Central memory CD8-positive, alpha-beta T cell (primary cell): ENCODE measurements around the gene MTFP1.
A peak's percentile ranks its signal among the peaks of the same experiment; 100 is the strongest.
"Not testable (repeated sequence)": the region's sequence is repeated elsewhere in the genome, so short reads cannot be mapped to it uniquely, and the experiment has no call there.

Experiments used
- ATAC-seq: fragments of 150-1000 bp; cut with Tn5 transposase; replicated peaks from 2 replicates; pipeline ENCODE4 v1.10.0; 2022; ENCODE audit warnings: mild to moderate bottlenecking, moderate FRiP score, moderate number of reproducible peaks; ENCODE audit not compliant: poor library complexity, severe bottlenecking; ENCODE audit errors: extremely low read depth
- DNase-seq, 2 donors: peaks; one replicate each; pipeline ENCODE4 v3.0.0; 2021; ENCODE audit warnings: low spot score in 2 of 2
- H3K27ac Mint-ChIP-seq: one replicate; pipeline ENCODE4 v1.8.0; 2022; ENCODE audit warnings: low read depth, mild to moderate bottlenecking, moderate library complexity, mixed read lengths
- H3K27me3 Mint-ChIP-seq: one replicate; pipeline ENCODE4 v1.8.0; 2022; ENCODE audit warnings: mixed read lengths
- H3K36me3 Mint-ChIP-seq: one replicate; pipeline ENCODE4 v1.8.0; 2022; ENCODE audit warnings: mild to moderate bottlenecking, moderate library complexity, mixed read lengths; ENCODE audit not compliant: insufficient read depth
- H3K4me1 Mint-ChIP-seq: one replicate; pipeline ENCODE4 v1.8.0; 2022; ENCODE audit warnings: mixed read lengths
- H3K4me3 Mint-ChIP-seq: one replicate; pipeline ENCODE4 v1.8.0; 2022; ENCODE audit warnings: mild to moderate bottlenecking, moderate library complexity, mixed read lengths
- H3K9me3 Mint-ChIP-seq: one replicate; pipeline ENCODE4 v1.8.0; 2022; ENCODE audit warnings: mixed read lengths

Gene MTFP1

DNA sequence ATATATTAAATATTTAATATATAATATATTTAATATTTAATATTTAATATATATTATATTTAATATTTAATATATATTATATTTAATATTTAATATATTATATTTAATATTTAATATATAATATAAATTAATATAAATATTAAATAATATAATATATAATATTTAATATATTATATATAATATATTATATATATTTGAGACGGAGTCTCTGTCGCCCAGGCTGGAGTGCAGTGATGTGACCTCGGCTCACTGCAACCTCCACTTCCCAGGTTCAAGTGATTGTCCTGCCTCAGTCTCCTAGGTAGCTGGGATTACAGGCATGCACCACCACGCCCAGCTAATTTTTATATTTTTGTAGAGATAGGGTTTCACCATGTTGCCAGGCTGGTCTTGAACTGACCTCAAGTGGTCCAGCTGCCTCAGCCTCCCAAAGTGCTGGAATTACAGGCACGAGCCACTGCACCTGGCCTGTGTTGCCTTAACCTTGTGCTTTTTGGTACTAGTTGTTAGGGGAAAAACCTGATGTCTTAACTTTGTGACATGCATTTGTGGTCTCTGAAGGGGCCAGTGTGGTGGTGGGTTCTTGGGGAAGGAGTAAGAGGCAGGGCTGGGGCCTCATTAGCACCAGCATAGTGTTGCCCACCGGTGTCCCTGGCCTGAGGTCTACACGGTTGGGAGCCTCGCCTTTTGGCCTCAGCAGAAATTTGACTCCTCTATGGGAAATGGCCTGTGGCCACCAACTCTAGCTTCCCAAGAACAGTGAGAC lies 29.7 kb downstream of the MTFP1 start:
- Mint-ChIP-seq H3K27ac (no peak overlapping the region), H3K9me3 (no peaks in the 10 kb centered on the region), H3K4me3 (no peak overlapping the region), H3K27me3 (peaks cover 64% of the 10 kb centered on the region), H3K36me3 (no peaks in the 10 kb centered on the region), H3K4me1 (no peaks in the 10 kb centered on the region)
- ATAC-seq (no peak), DNase-seq (no peak)

- Mint-ChIP-seq H3K27ac (no peak overlapping the region), H3K36me3 (no peaks in the 10 kb centered on the region), H3K4me1 (no peaks in the 10 kb centered on the region), H3K27me3 (peaks cover 52% of the 10 kb centered on the region), H3K9me3 (no peaks in the 10 kb centered on the region), H3K4me3 (no peak overlapping the region)
- DNase-seq (no peak), ATAC-seq (no peak)
Observed at GRCh38 chr22:30457981-30458380, 32.4 kb downstream of the MTFP1 start.

GRCh38 chr22:30459181-30460052 lies 33.8 kb downstream of the MTFP1 start:
- no peak overlapping the region for H3K27ac Mint-ChIP-seq
- H3K36me3 Mint-ChIP-seq: no peaks in the 10 kb centered on the region
- ATAC-seq: peak; percentile 46
- H3K9me3 Mint-ChIP-seq: no peaks in the 10 kb centered on the region
- H3K27me3 Mint-ChIP-seq: peaks cover 46% of the 10 kb centered on the region
- no peaks in the 10 kb centered on the region for H3K4me1 Mint-ChIP-seq
- DNase-seq: no peak
- H3K4me3 Mint-ChIP-seq: no peak overlapping the region

DNA sequence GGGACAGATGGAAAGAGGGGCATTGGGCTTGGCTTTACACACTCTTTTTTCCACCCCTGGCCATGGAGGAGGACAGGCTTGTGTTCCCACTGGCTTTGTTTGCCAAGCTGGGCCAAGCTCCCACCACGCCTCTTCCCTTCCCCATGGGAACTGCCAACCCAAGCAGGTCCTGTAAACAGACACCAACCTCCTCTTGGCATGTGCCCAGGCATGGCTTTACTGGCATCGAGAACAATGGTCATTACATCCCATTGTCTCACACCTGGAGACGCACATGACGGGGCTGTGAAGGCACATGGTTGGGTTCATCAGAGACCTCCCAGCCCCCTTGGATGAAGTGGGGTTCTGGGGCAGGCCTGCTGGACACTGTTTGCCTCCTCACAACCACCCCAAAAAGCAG lies 34.6 kb downstream of the MTFP1 start:
- Mint-ChIP-seq H3K27me3 (peaks cover 53% of the 10 kb centered on the region), H3K9me3 (no peaks in the 10 kb centered on the region), H3K4me1 (no peaks in the 10 kb centered on the region), H3K36me3 (no peaks in the 10 kb centered on the region), H3K4me3 (no peak overlapping the region), H3K27ac (no peak overlapping the region)
- no peak for DNase-seq
- no peak for ATAC-seq

- not testable (repeated sequence) for H3K9me3 Mint-ChIP-seq, DNase-seq, H3K4me1 Mint-ChIP-seq, ATAC-seq, H3K36me3 Mint-ChIP-seq, H3K27ac Mint-ChIP-seq, H3K4me3 Mint-ChIP-seq
- H3K27me3 Mint-ChIP-seq: peaks cover 56% of the 10 kb centered on the region
Observed at GRCh38 chr22:30460555-30460954, 35.0 kb downstream of the MTFP1 start.

GRCh38 chr22:30469165-30469564 lies 43.6 kb downstream of the MTFP1 start:
- H3K9me3 Mint-ChIP-seq: peaks cover 5% of the 10 kb centered on the region

DNA sequence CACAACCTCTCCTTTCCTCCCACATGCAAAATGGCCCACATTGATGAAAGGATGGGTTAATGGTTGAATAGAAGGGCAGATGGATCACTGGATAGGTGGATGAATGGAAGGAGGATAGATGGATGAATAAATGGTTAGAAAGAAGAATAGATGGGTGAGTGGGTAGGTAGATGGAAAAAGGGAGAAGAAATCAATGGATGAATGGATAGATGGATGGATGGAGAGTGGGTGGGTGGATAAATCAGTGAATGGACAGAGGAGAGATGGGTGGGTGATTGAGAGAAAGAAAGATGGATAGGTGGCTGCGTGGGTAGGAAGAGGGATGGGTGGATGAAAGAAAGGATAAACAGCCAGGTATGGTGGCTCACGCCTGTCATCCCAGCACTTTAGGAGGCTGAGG lies 45.1 kb downstream of the MTFP1 start:
- Mint-ChIP-seq H3K27me3 (peaks cover 43% of the 10 kb centered on the region), H3K4me1 (peaks cover 16% of the 10 kb centered on the region), H3K36me3 (no peaks in the 10 kb centered on the region), H3K4me3 (no peak overlapping the region), H3K9me3 (peaks cover 2% of the 10 kb centered on the region), H3K27ac (no peak overlapping the region)
- DNase-seq: no peak
- no peak for ATAC-seq

More at GRCh38 chr22:30469165-30469564, 43.6 kb downstream of the MTFP1 start:
- no peak overlapping the region for H3K27ac Mint-ChIP-seq
- H3K4me1 Mint-ChIP-seq: peaks cover 11% of the 10 kb centered on the region
- no peak overlapping the region for H3K4me3 Mint-ChIP-seq
- H3K27me3 Mint-ChIP-seq: peaks cover 57% of the 10 kb centered on the region
- H3K36me3 Mint-ChIP-seq: no peaks in the 10 kb centered on the region
- no peak for ATAC-seq
- DNase-seq: no peak

GRCh38 chr22:30471616-30472318 lies 46.2 kb downstream of the MTFP1 start, which contains the start of gene SEC14L3:
TSS of gene SEC14L3 (minus strand) at chr22:30472017. CDS start at chr22:30471958, 59 bp downstream.
- DNase-seq (no peak), ATAC-seq (no peak)
- Mint-ChIP-seq H3K36me3 (peaks cover 2% of the 10 kb centered on the region), H3K4me3 (no peak within 1 kb of the TSS), H3K27me3 (peaks cover 40% of the 10 kb centered on the region), H3K9me3 (no peaks in the 10 kb centered on the region), H3K4me1 (peaks cover 16% of the 10 kb centered on the region), H3K27ac (peak within 1 kb of the TSS; percentile 64)

DNA sequence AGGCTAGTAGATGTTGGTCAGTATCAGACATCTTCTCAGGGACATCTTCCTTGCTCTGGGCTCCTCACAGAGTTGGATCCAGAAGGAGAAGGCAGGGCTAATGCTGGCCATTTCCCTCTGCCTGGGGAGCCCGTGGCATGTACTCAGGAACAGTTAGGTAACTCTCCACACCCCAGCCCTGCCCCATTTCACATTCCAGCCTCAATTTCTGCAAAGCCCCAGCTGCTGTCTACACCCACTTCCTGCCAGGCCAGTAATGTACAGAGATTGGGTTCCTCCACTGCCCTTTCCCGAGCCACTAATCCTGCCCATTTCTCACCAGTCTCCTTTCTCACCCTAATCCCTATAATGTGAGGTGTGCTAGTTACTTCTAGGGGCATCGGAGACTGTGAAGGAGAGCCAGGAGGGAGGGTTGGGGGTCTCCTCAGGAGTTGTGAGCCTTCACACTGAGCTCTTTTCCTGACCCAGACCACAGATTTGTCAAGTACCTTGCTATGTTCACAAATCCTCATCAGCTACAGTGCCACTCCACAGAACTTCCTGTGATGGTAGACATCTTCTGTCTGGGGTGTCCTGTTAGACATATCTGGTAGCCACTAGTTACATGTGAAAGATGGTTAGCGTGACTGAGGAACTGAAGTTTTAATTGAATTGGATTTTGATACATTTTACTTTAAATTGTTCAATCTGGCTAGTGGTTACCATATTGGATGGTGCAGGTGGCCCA lies 47.6 kb downstream of the MTFP1 start:
- Mint-ChIP-seq H3K27ac (peak overlapping the region; percentile 64), H3K36me3 (peaks cover 2% of the 10 kb centered on the region), H3K27me3 (peaks cover 37% of the 10 kb centered on the region), H3K4me3 (no peak overlapping the region), H3K9me3 (no peaks in the 10 kb centered on the region), H3K4me1 (peaks cover 16% of the 10 kb centered on the region)
- DNase-seq (peak in 1 of 2 donors; percentile 14), ATAC-seq (peak; percentile 89)

DNA sequence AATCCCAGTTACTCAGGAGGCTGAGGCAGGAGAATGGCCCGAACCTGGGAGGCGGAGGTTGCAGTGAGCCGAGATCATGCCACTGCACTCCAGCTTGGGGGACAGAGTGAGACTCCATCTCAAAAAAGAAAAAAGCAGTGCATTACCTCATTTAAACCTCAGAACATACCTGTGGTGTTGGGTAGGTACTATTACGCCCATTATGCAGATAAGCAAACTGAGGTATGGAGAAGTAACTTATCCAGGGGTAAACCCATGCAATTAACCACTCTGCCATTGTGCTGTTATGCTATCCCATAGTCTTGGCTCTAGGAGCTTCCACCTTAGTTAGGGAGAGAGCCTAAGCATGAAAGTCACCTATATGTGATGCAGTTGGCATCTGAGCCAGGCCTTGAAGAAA lies 48.6 kb downstream of the MTFP1 start:
- no peaks in the 10 kb centered on the region for H3K9me3 Mint-ChIP-seq
- peaks cover 31% of the 10 kb centered on the region for H3K27me3 Mint-ChIP-seq
- ATAC-seq (no peak), DNase-seq (no peak)
- H3K36me3 Mint-ChIP-seq: peaks cover 2% of the 10 kb centered on the region
- no peak overlapping the region for H3K4me3 Mint-ChIP-seq
- peaks cover 16% of the 10 kb centered on the region for H3K4me1 Mint-ChIP-seq
- H3K27ac Mint-ChIP-seq: no peak overlapping the region

- peaks cover 2% of the 10 kb centered on the region for H3K36me3 Mint-ChIP-seq
- no peaks in the 10 kb centered on the region for H3K9me3 Mint-ChIP-seq
- peaks cover 16% of the 10 kb centered on the region for H3K4me1 Mint-ChIP-seq
- H3K4me3 Mint-ChIP-seq: no peak overlapping the region
- peaks cover 31% of the 10 kb centered on the region for H3K27me3 Mint-ChIP-seq
- ATAC-seq (peak; percentile 55), DNase-seq (peak in 1 of 2 donors; percentile 23)
- no peak overlapping the region for H3K27ac Mint-ChIP-seq
Observed at GRCh38 chr22:30474683-30475424, 49.3 kb downstream of the MTFP1 start.
